Epithelial cell of esophagus (primary cell): Measurements from ENCODE around the gene GTF3C4.
"Not testable (repeated sequence)": the region's sequence is repeated elsewhere in the genome, so short reads cannot be mapped to it uniquely, and the experiment has no call there.

Experiments
- DNase-seq: peaks from one replicate; pipeline ENCODE4 v3.0.0; 2010; ENCODE audit warnings: low read depth
- H3K4me3 ChIP-seq: 2 replicates; pipeline ENCODE4 v1.5.1; 2011; ENCODE audit warnings: mild to moderate bottlenecking, low read length, control low read depth
- CTCF ChIP-seq: IDR thresholded peaks from 2 replicates; pipeline ENCODE4 v1.5.1; 2011; ENCODE audit warnings: low read depth, mild to moderate bottlenecking, low read length, control low read depth, inconsistent platforms; ENCODE audit not compliant: insufficient read depth; ENCODE audit errors: missing control alignments

The GTF3C4 gene

GRCh38 chr9:132708239-132708638 is 38.0 kb downstream of the GTF3C4 start:
- TF ChIP-seq CTCF = no peak
- H3K4me3 ChIP-seq = no peak overlapping the region
- DNase-seq = no peak

GRCh38 chr9:132708769-132709430 is 38.6 kb downstream of the GTF3C4 start:
- no peak for DNase-seq
- H3K4me3 ChIP-seq = no peak overlapping the region
- TF ChIP-seq CTCF = no peak

GRCh38 chr9:132710333-132710732 is 40.1 kb downstream of the GTF3C4 start:
- TF ChIP-seq CTCF = no peak
- H3K4me3 ChIP-seq = no peak overlapping the region
- DNase-seq = no peak

GRCh38 chr9:132711152-132711551 is 40.9 kb downstream of the GTF3C4 start:
- not testable (repeated sequence) for H3K4me3 ChIP-seq

GRCh38 chr9:132711846-132712245 is 41.6 kb downstream of the GTF3C4 start:
- no peak for DNase-seq

More at GRCh38 chr9:132711152-132711551, 40.9 kb downstream of the GTF3C4 start:
- not testable (repeated sequence) for DNase-seq

GRCh38 chr9:132712753-132713152 is 42.5 kb downstream of the GTF3C4 start:
- TF ChIP-seq CTCF = no peak
- DNase-seq = no peak
- H3K4me3 ChIP-seq = no peak overlapping the region

More at GRCh38 chr9:132711846-132712245, 41.6 kb downstream of the GTF3C4 start:
- no peak for TF ChIP-seq CTCF
- H3K4me3 ChIP-seq = no peak overlapping the region

GRCh38 chr9:132716007-132716406 is 45.7 kb downstream of the GTF3C4 start:
- no peak overlapping the region for H3K4me3 ChIP-seq
- DNase-seq = no peak
- TF ChIP-seq CTCF = no peak
